OCI-LY3 (cell line): Measurements from ENCODE around the gene ZFYVE21.

Experiments used
- CTCF ChIP-seq: fragments of 200-600, 300-600 bp; sonication (generic); IDR thresholded peaks from 2 replicates; pipeline ENCODE4 v1.5.1; 2014; ENCODE audit warnings: antibody characterized with exemption, low read length, low read depth
- EZH2phosphoT487 ChIP-seq: fragments of 200-600 bp; shearing (Covaris generic); IDR thresholded peaks from 2 replicates; pipeline ENCODE4 v1.6.1; 2018; ENCODE audit warnings: antibody characterized with exemption, mixed run types, low read depth

GRCh38 chr14:103734081-103734888, 18.7 kb downstream of the ZFYVE21 start:
- TF ChIP-seq CTCF (no peak), EZH2phosphoT487 (no peak)
